HL-60 (cell line): ENCODE results near the gene FPR1.

Source experiments
- DNase-seq, 2 experiments: peaks; one replicate each; pipeline ENCODE4 v3.0.0-alpha.2; 2010 to 2020; ENCODE audit warnings: low read depth in 1 of 2, low spot score in 1 of 2
- H3K27ac ChIP-seq: fragments of 250-450 bp; sonication (Bioruptor Pico); replicated peaks from 2 replicates; pipeline ENCODE4 v1.5.1; 2020; ENCODE audit warnings: mild to moderate bottlenecking, moderate library complexity
- H3K27me3 ChIP-seq: fragments of 250-450 bp; sonication (Bioruptor Pico); 2 replicates; pipeline ENCODE4 v1.5.1; 2021; ENCODE audit warnings: mild to moderate bottlenecking, moderate library complexity; ENCODE audit not compliant: insufficient read depth, poor library complexity, severe bottlenecking
- H3K4me3 ChIP-seq: replicated peaks from 2 replicates; pipeline ENCODE4 v1.5.1; 2011; ENCODE audit warnings: mild to moderate bottlenecking, control low read depth, low read length; ENCODE audit not compliant: insufficient read depth
- GABPA ChIP-seq: IDR thresholded peaks from 2 replicates; pipeline ENCODE4 v1.6.1; 2012; ENCODE audit warnings: low read depth
- POLR2AphosphoS5 ChIP-seq: IDR thresholded peaks from 2 replicates; pipeline ENCODE4 v1.6.1; 2012; ENCODE audit warnings: low read depth
- SPI1 ChIP-seq: IDR thresholded peaks from 2 replicates; pipeline ENCODE4 v1.6.1; 2012; ENCODE audit warnings: low read depth, mild to moderate bottlenecking, borderline replicate concordance
- TF ChIP-seq, protein P1 (sequence below): IDR thresholded peaks from 2 replicates; pipeline ENCODE4 v1.6.1; 2012; ENCODE audit warnings: low read depth; ENCODE audit not compliant: insufficient replicate concordance
- TF ChIP-seq, protein P2 (sequence below): IDR thresholded peaks from one replicate; pipeline ENCODE4 v1.5.1; 2011; ENCODE audit warnings: low read length, control low read depth, inconsistent platforms; ENCODE audit not compliant: insufficient read depth

FPR1 gene

DNA sequence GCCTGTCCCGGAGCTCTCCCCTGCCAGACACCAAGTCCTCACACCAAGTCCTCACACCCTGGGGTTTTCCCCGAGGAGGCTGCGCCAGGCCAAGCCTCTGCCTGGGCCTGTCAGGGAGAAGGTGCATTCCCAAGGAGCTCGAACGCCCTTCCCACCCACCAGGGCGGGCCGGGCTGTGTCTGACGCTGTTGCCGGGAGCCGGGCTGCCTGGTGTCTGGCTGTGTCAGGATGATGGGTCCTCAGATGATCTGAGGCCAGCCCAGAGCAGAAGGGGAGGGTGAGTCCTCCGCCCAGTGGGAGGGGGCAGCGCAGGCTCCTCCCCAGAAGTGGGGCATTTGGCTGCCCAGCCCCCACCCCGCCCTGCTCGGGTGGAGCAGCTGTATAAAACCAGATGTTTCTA is 25.6 kb downstream of the FPR1 start:
- DNase-seq, result no peak
- no peak overlapping the region for H3K27ac ChIP-seq
- no peak for TF ChIP-seq POLR2AphosphoS5
- no peak for TF ChIP-seq SPI1
- TF ChIP-seq, protein P1, sequence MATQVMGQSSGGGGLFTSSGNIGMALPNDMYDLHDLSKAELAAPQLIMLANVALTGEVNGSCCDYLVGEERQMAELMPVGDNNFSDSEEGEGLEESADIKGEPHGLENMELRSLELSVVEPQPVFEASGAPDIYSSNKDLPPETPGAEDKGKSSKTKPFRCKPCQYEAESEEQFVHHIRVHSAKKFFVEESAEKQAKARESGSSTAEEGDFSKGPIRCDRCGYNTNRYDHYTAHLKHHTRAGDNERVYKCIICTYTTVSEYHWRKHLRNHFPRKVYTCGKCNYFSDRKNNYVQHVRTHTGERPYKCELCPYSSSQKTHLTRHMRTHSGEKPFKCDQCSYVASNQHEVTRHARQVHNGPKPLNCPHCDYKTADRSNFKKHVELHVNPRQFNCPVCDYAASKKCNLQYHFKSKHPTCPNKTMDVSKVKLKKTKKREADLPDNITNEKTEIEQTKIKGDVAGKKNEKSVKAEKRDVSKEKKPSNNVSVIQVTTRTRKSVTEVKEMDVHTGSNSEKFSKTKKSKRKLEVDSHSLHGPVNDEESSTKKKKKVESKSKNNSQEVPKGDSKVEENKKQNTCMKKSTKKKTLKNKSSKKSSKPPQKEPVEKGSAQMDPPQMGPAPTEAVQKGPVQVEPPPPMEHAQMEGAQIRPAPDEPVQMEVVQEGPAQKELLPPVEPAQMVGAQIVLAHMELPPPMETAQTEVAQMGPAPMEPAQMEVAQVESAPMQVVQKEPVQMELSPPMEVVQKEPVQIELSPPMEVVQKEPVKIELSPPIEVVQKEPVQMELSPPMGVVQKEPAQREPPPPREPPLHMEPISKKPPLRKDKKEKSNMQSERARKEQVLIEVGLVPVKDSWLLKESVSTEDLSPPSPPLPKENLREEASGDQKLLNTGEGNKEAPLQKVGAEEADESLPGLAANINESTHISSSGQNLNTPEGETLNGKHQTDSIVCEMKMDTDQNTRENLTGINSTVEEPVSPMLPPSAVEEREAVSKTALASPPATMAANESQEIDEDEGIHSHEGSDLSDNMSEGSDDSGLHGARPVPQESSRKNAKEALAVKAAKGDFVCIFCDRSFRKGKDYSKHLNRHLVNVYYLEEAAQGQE, result no peak
- TF ChIP-seq, protein P2, sequence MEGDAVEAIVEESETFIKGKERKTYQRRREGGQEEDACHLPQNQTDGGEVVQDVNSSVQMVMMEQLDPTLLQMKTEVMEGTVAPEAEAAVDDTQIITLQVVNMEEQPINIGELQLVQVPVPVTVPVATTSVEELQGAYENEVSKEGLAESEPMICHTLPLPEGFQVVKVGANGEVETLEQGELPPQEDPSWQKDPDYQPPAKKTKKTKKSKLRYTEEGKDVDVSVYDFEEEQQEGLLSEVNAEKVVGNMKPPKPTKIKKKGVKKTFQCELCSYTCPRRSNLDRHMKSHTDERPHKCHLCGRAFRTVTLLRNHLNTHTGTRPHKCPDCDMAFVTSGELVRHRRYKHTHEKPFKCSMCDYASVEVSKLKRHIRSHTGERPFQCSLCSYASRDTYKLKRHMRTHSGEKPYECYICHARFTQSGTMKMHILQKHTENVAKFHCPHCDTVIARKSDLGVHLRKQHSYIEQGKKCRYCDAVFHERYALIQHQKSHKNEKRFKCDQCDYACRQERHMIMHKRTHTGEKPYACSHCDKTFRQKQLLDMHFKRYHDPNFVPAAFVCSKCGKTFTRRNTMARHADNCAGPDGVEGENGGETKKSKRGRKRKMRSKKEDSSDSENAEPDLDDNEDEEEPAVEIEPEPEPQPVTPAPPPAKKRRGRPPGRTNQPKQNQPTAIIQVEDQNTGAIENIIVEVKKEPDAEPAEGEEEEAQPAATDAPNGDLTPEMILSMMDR, result no peak
- TF ChIP-seq GABPA, result no peak
- no peak overlapping the region for H3K4me3 ChIP-seq
- H3K27me3 ChIP-seq, result no peaks in the 10 kb centered on the region

DNA sequence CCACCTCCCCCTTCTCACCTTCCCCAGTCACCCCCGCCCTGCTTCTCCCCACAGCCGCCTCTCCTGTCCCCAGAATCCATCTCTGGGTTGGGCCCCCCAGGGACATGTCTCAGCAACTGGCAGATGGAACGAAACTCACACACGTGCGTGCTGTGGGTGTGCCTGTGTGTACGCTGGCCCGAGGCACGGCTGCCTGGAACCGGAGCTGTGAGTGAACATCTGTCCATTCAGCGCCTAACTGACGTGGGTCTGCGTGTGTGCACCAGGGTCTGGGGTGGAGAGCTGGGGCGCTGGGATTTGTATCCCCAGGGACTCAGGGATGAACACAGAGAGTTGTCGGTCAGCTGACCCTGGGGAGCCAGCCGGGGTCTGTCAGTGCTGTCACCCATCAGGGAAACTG is 27.1 kb downstream of the FPR1 start:
- DNase-seq, result no peak
- TF ChIP-seq POLR2AphosphoS5, result no peak
- TF ChIP-seq, protein P1, result no peak
- no peak for TF ChIP-seq SPI1
- TF ChIP-seq, protein P2, result no peak
- no peak for TF ChIP-seq GABPA
- H3K27me3 ChIP-seq, result no peaks in the 10 kb centered on the region
- H3K4me3 ChIP-seq, result no peak overlapping the region
- H3K27ac ChIP-seq, result no peak overlapping the region

DNA sequence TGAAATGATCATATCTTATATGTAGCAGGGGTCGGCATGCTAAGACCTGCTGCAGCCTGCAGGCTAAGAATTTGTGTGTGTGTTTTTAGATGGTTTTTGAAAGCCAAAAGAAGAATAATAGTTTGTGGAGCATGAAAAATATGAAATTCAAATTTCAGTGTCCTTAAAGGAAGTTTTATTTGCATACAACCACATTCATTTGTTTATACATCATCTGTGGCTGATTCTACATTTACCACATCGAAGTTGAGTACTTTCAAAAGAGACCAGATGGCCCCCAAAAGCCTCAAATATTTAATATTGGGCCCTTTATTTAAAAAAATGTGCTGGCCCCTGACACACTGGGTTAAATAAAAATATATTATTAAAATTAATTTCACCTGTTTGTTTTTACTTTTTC is 29.2 kb downstream of the FPR1 start:
- Histone ChIP-seq H3K27ac (no peak overlapping the region), H3K27me3 (no peaks in the 10 kb centered on the region), H3K4me3 (no peak overlapping the region)
- DNase-seq, result no peak
- TF ChIP-seq SPI1 (no peak), POLR2AphosphoS5 (no peak), GABPA (no peak)
- TF ChIP-seq, protein P1, result no peak
- TF ChIP-seq, protein P2, result no peak
